Measurements from ENCODE around the gene GBP1. TPM values are rescaled to one million over a fixed set of nuclear protein-coding genes. Genes with fewer than 3 reads are reported as not detected.
A peak's percentile ranks its signal among the peaks of the same experiment; 100 is the strongest.

Gene GBP1, protein sequence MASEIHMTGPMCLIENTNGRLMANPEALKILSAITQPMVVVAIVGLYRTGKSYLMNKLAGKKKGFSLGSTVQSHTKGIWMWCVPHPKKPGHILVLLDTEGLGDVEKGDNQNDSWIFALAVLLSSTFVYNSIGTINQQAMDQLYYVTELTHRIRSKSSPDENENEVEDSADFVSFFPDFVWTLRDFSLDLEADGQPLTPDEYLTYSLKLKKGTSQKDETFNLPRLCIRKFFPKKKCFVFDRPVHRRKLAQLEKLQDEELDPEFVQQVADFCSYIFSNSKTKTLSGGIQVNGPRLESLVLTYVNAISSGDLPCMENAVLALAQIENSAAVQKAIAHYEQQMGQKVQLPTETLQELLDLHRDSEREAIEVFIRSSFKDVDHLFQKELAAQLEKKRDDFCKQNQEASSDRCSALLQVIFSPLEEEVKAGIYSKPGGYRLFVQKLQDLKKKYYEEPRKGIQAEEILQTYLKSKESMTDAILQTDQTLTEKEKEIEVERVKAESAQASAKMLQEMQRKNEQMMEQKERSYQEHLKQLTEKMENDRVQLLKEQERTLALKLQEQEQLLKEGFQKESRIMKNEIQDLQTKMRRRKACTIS
- 10 to 100 TPM in 2 of 4 donors, 1 to 10 TPM in 2; 6.6 to 14.0 (median 10.4) TPM for total RNA-seq

DNA sequence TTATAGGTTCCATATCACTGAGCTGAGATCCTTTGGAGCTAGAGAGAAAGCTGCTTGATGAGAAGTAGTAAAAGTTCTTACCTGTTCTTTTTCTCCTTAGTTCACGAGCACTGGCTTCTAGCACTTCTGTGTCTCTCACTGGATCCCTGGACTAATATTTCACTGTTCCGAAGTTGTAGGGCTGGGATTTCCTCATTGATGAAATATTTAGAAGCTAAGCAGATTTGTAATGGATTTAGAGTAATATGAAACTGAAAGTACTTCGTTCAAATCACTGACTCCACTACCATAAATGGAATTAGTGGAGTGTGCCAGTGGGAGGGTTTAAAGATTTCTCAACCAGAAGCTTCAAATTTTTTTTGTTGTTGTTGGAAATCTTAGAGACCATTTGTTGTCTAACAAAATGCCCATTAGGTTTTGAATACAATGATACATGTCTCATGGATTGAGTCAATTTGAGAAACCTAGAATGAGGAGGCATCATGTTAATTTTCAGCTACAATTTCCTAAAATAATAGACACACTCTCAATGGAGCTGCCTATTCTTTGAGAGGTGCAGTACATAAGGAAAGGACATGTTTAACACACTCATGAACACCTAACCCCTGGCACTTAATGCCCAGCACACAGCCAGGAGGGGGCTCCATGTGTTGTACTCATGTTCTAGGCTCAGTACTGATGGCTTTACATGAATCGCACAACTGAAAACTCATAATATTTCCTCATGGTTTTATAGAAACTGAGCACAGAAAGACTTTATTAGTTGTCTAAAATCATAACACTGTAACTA is at the start of gene GBP1:
Gene GBP1 (minus strand): TSS at position 130 of the 790 bp plus-strand sequence. CDS start 1,974 bp downstream, outside the sequence.
- intact Hi-C loops (cut with DNase I; ENCODE audit: low total_unique reads), result no loop called here
- DNase-seq (ENCODE audit: low spot score in 2 of 2), result peak in 1 of 2 donors; percentile 43
- WGBS, 2 donors, result 20 to 24% methylated on average over 4 of the region's 4 CpGs
- H3K4me3 ChIP-seq (ENCODE audit: low read depth, poor library complexity, severe bottlenecking), result peak within 1 kb of the TSS; percentile 24
- TF ChIP-seq POLR2A (IDR thresholded peaks at IDR 0.05) (no peak), CTCF (IDR thresholded peaks at IDR 0.05) (no peak)

DNA sequence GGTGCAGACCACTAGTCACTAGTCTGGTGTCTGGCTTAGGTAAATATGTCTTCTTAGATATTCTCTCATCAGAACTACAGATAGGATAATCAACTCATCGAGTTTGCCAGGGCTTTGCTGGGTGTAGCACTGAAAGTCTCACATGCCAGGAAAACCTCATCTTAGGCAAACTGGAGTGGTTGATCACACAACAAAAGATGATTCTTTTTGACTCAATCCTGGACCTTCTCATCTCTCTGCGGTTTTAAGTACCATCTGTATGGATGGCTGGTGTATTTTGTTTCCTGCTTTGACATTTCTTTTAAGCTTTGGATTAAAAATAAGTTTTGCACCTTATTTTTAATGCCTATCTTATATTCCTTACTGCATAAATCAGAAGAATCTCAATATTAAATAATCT is 49.7 kb upstream of the GBP1 start:
- TF ChIP-seq POLR2A (IDR thresholded peaks at IDR 0.05) (no peak), CTCF (IDR thresholded peaks at IDR 0.05) (no peak)
- WGBS, 2 donors, result 79 to 87% methylated on average over 2 of the region's 2 CpGs

DNA sequence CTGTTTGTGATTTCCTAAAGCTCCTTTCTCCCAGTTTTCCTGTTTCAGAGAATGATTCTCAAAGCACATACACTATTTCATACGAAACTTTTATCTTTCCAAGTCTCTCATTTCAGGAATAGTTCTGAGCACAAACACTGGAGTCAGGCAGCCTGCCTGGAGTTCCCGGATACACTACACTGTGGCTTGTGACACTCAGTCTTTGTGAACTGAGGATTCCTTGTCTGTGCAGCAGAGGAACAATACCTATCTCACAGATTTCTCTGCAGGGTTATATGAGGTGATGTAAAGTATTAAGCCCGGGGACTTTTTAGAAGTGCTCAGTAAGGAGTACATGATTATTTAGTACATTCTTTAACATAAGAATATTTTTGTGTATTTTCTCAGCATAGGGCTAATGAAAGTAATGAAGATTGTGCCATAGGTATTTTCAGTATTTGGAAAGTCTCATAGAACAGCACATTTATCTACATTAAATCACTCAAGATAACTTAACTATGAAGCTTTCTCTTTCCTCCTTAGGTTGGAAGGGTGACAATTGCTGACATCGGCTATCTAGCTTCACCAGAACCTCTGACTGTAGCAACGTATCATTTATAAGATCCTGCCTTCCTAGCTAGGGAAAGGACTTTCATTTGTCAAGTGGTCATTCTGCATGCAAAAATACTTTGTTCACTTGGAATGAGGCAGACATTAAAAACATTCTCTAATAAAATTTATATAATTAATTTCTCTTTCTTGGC is 48.0 kb upstream of the GBP1 start:
- H3K4me3 ChIP-seq (ENCODE audit: low read depth, poor library complexity, severe bottlenecking), result no peak overlapping the region
- 77 to 78% methylated on average over 5 of the region's 5 CpGs for WGBS, 2 donors
- no peak for DNase-seq (ENCODE audit: low spot score in 2 of 2)
- no peak for TF ChIP-seq POLR2A (IDR thresholded peaks at IDR 0.05)
- TF ChIP-seq CTCF (IDR thresholded peaks at IDR 0.05), result no peak
- intact Hi-C loops (cut with DNase I; ENCODE audit: low total_unique reads), result no loop called here

More for the DNA sequence above, 49.7 kb upstream of the GBP1 start:
- DNase-seq (ENCODE audit: low spot score in 2 of 2), result no peak
- intact Hi-C loops (cut with DNase I; ENCODE audit: low total_unique reads), result no loop called here
- no peak overlapping the region for H3K4me3 ChIP-seq (ENCODE audit: low read depth, poor library complexity, severe bottlenecking)

- intact Hi-C loops (cut with DNase I; ENCODE audit: low total_unique reads), result no loop called here
- no peak for DNase-seq (ENCODE audit: low spot score in 2 of 2)
- H3K4me3 ChIP-seq (ENCODE audit: low read depth, poor library complexity, severe bottlenecking), result no peak overlapping the region
- 96 to 98% methylated on average over 17 of the region's 17 CpGs for WGBS, 2 donors
- TF ChIP-seq CTCF (IDR thresholded peaks at IDR 0.05) (no peak), POLR2A (IDR thresholded peaks at IDR 0.05) (no peak)
Measured at GRCh38 chr1:89104687-89105086, 39.7 kb upstream of the GBP1 start.

DNA sequence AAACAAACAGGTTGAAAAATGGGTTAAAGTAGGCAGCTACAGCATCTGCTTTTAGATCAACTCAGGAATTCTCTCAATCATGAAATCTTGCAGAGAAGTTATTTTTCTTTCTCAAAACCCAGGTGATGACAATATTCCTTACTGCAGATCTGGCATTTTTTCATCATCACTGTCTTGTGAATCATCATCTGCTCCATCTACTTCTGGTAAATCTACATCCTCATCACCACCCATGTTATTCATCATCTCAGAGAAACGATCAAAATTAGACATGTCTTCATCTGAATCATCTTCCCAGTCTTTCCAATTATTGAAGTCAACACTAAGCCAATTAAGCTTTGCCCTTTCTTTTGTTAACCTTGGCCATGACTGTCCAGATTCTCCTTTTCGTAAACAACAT is 39.1 kb upstream of the GBP1 start:
- 70 to 73% methylated on average over 2 of the region's 2 CpGs for WGBS, 2 donors
- no peak overlapping the region for H3K4me3 ChIP-seq (ENCODE audit: low read depth, poor library complexity, severe bottlenecking)
- intact Hi-C loops (cut with DNase I; ENCODE audit: low total_unique reads), result no loop called here
- DNase-seq (ENCODE audit: low spot score in 2 of 2), result no peak
- no peak for TF ChIP-seq CTCF (IDR thresholded peaks at IDR 0.05)
- TF ChIP-seq POLR2A (IDR thresholded peaks at IDR 0.05), result no peak
